ENCODE measurements around the gene IGBP1.

IGBP1 gene

GRCh38 chrX:70129816-70130215 lies 3.4 kb upstream of the IGBP1 start:
- H3K4me3 Mint-ChIP-seq = no peak overlapping the region
- H3K27me3 Mint-ChIP-seq = no peaks in the 10 kb centered on the region
- no peak overlapping the region for H3K27ac Mint-ChIP-seq
- H3K9me3 Mint-ChIP-seq = no peaks in the 10 kb centered on the region
- H3K4me1 Mint-ChIP-seq (ENCODE audit: low read depth in 2 of 2) = peaks cover 7 to 9% of the 10 kb centered on the region in 2 donors
- H3K36me3 Mint-ChIP-seq (ENCODE audit: insufficient read depth) = peaks cover 14% of the 10 kb centered on the region
- ATAC-seq (replicated peaks) = no peak
- DNase-seq = no peak

DNA sequence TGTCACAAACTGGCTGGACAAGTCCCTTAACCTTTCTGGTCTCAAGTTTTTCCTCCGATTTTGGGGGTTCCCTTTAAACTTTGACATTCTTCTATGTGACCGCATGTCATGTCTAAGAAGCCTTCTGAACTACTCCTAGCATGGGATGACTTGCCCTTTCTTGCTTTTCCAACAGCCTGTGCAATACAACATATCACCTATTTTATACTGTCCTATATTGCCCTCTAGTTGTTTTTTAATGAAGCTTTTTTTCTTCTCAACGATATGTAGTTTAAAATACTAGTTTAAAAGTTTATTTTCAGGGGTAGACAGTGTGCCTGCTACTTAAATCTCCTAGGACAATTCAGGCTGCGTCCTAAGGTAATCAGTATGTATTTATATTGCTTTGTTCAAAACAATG lies 1.0 kb upstream of the IGBP1 start:
- peak overlapping the region; percentile 85 to 93 for H3K27ac Mint-ChIP-seq
- no peak for ATAC-seq (replicated peaks)
- H3K27me3 Mint-ChIP-seq = no peaks in the 10 kb centered on the region
- peak overlapping the region; percentile 83 to 94 for H3K4me3 Mint-ChIP-seq
- H3K36me3 Mint-ChIP-seq (ENCODE audit: insufficient read depth) = peaks cover 29% of the 10 kb centered on the region
- peaks cover 19 to 20% of the 10 kb centered on the region in 2 donors for H3K4me1 Mint-ChIP-seq (ENCODE audit: low read depth in 2 of 2)
- no peak for DNase-seq
- H3K9me3 Mint-ChIP-seq = no peaks in the 10 kb centered on the region

- H3K27ac Mint-ChIP-seq = peak overlapping the region; percentile 93 to 98
- no peaks in the 10 kb centered on the region for H3K27me3 Mint-ChIP-seq
- DNase-seq = no peak
- no peaks in the 10 kb centered on the region for H3K9me3 Mint-ChIP-seq
- peaks cover 36% of the 10 kb centered on the region for H3K36me3 Mint-ChIP-seq (ENCODE audit: insufficient read depth)
- peaks cover 19 to 22% of the 10 kb centered on the region in 2 donors for H3K4me1 Mint-ChIP-seq (ENCODE audit: low read depth in 2 of 2)
- ATAC-seq (replicated peaks) = no peak
- peak overlapping the region; percentile 83 to 94 for H3K4me3 Mint-ChIP-seq
Observed at GRCh38 chrX:70132877-70133302, 357 bp upstream of the IGBP1 start.

GRCh38 chrX:70134116-70134477 lies 850 bp downstream of the IGBP1 start:
- Mint-ChIP-seq H3K4me1 (ENCODE audit: low read depth in 2 of 2) (peaks cover 19 to 22% of the 10 kb centered on the region in 2 donors), H3K4me3 (peak overlapping the region; percentile 83 to 94), H3K9me3 (no peaks in the 10 kb centered on the region), H3K27ac (peak overlapping the region; percentile 93 to 98), H3K27me3 (no peaks in the 10 kb centered on the region), H3K36me3 (ENCODE audit: insufficient read depth) (peaks cover 38% of the 10 kb centered on the region)
- peak in 1 of 3 experiments; percentile 0 for DNase-seq
- peak; percentile 11 for ATAC-seq (replicated peaks)

- no peak overlapping the region for H3K27ac Mint-ChIP-seq
- H3K4me1 Mint-ChIP-seq (ENCODE audit: low read depth in 2 of 2) = peaks cover 29 to 32% of the 10 kb centered on the region in 2 donors
- ATAC-seq (replicated peaks) (no peak), DNase-seq (no peak)
- H3K36me3 Mint-ChIP-seq (ENCODE audit: insufficient read depth) = peaks cover 40% of the 10 kb centered on the region
- no peak overlapping the region for H3K4me3 Mint-ChIP-seq
- H3K27me3 Mint-ChIP-seq = no peaks in the 10 kb centered on the region
- H3K9me3 Mint-ChIP-seq = no peaks in the 10 kb centered on the region
Observed at GRCh38 chrX:70138622-70139021, 5.4 kb downstream of the IGBP1 start.

DNA sequence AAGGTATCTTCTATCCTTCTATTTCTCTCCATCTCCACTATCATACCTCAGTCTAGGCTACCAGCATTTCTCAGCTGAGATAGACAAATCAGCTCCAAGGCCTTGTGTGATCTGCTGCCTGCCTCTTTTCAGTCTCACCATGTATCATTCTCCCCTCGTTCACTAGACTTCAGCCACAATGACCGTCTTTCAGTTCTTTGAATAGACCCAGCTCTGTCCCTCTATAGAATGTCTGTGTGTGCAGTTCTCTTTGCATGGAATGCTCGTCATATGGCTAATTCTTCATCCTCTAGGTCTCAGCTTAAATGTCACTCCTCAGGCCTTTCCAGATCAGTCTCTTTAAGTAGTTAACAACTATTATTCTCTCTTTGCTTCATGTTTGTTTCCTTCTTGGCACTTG lies 6.5 kb downstream of the IGBP1 start:
- Mint-ChIP-seq H3K36me3 (ENCODE audit: insufficient read depth) (peaks cover 34% of the 10 kb centered on the region), H3K4me1 (ENCODE audit: low read depth in 2 of 2) (peaks cover 22 to 29% of the 10 kb centered on the region in 2 donors), H3K27me3 (no peaks in the 10 kb centered on the region), H3K27ac (peak overlapping the region in 1 of 2 donors; percentile 26), H3K4me3 (no peak overlapping the region), H3K9me3 (no peaks in the 10 kb centered on the region)
- no peak for ATAC-seq (replicated peaks)
- DNase-seq = no peak

GRCh38 chrX:70141373-70141772 lies 8.1 kb downstream of the IGBP1 start:
- Mint-ChIP-seq H3K36me3 (ENCODE audit: insufficient read depth) (peaks cover 26% of the 10 kb centered on the region), H3K4me1 (ENCODE audit: low read depth in 2 of 2) (peaks cover 18 to 22% of the 10 kb centered on the region in 2 donors), H3K27me3 (no peaks in the 10 kb centered on the region), H3K27ac (no peak overlapping the region), H3K4me3 (no peak overlapping the region), H3K9me3 (no peaks in the 10 kb centered on the region)
- no peak for ATAC-seq (replicated peaks)
- no peak for DNase-seq

GRCh38 chrX:70166601-70167590 lies 33.6 kb downstream of the IGBP1 start:
- H3K27ac Mint-ChIP-seq = no peak overlapping the region
- no peak for DNase-seq
- no peak for ATAC-seq (replicated peaks)
- H3K27me3 Mint-ChIP-seq = no peaks in the 10 kb centered on the region
- H3K36me3 Mint-ChIP-seq (ENCODE audit: insufficient read depth) = peaks cover 20% of the 10 kb centered on the region
- H3K4me3 Mint-ChIP-seq = no peak overlapping the region
- H3K4me1 Mint-ChIP-seq (ENCODE audit: low read depth in 2 of 2) = no peaks in the 10 kb centered on the region
- H3K9me3 Mint-ChIP-seq = no peaks in the 10 kb centered on the region

- Mint-ChIP-seq H3K9me3 (no peaks in the 10 kb centered on the region), H3K27ac (no peak overlapping the region), H3K36me3 (ENCODE audit: insufficient read depth) (peaks cover 20% of the 10 kb centered on the region), H3K27me3 (no peaks in the 10 kb centered on the region), H3K4me3 (no peak overlapping the region), H3K4me1 (ENCODE audit: low read depth in 2 of 2) (no peaks in the 10 kb centered on the region)
- no peak for ATAC-seq (replicated peaks)
- no peak for DNase-seq
Observed at GRCh38 chrX:70168238-70169188, 35.3 kb downstream of the IGBP1 start.

DNA sequence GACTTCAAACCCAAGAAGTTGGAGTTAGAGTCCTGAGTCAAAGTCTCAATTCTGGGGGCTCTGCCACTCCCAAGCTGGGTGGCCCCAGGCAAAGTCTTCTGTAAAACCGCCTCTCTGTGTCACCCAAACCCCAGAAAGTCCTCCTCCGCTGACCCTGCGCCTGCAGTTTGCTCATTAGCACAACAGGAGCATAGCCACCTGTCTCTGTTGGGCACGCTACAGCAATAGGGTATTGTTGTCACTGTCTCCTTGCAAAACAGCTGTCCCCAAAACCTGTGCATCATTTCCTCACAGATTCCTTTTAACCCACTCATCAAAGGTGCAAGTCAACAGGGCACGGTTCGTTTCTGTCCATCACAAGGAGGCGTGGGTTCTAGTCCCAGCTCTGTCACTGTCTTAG lies 36.0 kb downstream of the IGBP1 start:
- no peaks in the 10 kb centered on the region for H3K27me3 Mint-ChIP-seq
- H3K27ac Mint-ChIP-seq = no peak overlapping the region
- no peaks in the 10 kb centered on the region for H3K4me1 Mint-ChIP-seq (ENCODE audit: low read depth in 2 of 2)
- H3K4me3 Mint-ChIP-seq = no peak overlapping the region
- DNase-seq (no peak), ATAC-seq (replicated peaks) (no peak)
- peaks cover 17% of the 10 kb centered on the region for H3K36me3 Mint-ChIP-seq (ENCODE audit: insufficient read depth)
- no peaks in the 10 kb centered on the region for H3K9me3 Mint-ChIP-seq

DNA sequence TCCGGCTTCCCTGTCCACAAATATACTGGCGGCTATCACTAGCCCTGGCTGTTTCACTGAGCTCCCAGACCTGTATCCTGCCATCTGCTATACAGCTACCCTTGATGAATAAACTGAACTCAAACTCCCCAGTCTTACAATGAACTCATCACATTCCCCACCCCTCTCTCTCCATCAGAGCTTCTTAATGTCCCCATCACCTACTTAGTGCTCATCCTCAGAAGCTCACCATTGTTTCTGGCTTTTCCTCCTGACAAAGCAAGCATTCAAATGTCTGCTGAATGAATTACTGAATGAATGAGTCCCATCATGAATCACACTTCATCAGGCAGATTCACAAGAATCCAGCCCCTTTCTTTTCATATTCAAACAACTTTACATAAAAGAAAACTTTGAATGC lies 38.4 kb downstream of the IGBP1 start:
- H3K4me3 Mint-ChIP-seq = no peak overlapping the region
- DNase-seq (no peak), ATAC-seq (replicated peaks) (no peak)
- no peaks in the 10 kb centered on the region for H3K27me3 Mint-ChIP-seq
- H3K4me1 Mint-ChIP-seq (ENCODE audit: low read depth in 2 of 2) = no peaks in the 10 kb centered on the region
- H3K27ac Mint-ChIP-seq = peak overlapping the region in 1 of 2 donors; percentile 41
- H3K36me3 Mint-ChIP-seq (ENCODE audit: insufficient read depth) = peaks cover 5% of the 10 kb centered on the region
- H3K9me3 Mint-ChIP-seq = no peaks in the 10 kb centered on the region

- H3K27ac Mint-ChIP-seq = no peak overlapping the region
- DNase-seq = no peak
Observed at GRCh38 chrX:70172221-70172620, 39.0 kb downstream of the IGBP1 start.

GRCh38 chrX:70172964-70173363 lies 39.7 kb downstream of the IGBP1 start:
- Mint-ChIP-seq H3K27me3 (no peaks in the 10 kb centered on the region), H3K27ac (no peak overlapping the region)
- ATAC-seq (replicated peaks) = no peak

More at GRCh38 chrX:70172221-70172620, 39.0 kb downstream of the IGBP1 start:
- no peaks in the 10 kb centered on the region for H3K27me3 Mint-ChIP-seq
- H3K9me3 Mint-ChIP-seq = no peaks in the 10 kb centered on the region
- H3K4me1 Mint-ChIP-seq (ENCODE audit: low read depth in 2 of 2) = no peaks in the 10 kb centered on the region
- H3K4me3 Mint-ChIP-seq = no peak overlapping the region
- H3K36me3 Mint-ChIP-seq (ENCODE audit: insufficient read depth) = no peaks in the 10 kb centered on the region
- no peak for ATAC-seq (replicated peaks)

More at GRCh38 chrX:70172964-70173363, 39.7 kb downstream of the IGBP1 start:
- Mint-ChIP-seq H3K9me3 (no peaks in the 10 kb centered on the region), H3K4me3 (no peak overlapping the region), H3K4me1 (ENCODE audit: low read depth in 2 of 2) (no peaks in the 10 kb centered on the region), H3K36me3 (ENCODE audit: insufficient read depth) (no peaks in the 10 kb centered on the region)
- no peak for DNase-seq
